IPS-11a (cell line): ENCODE results near the gene SPDYE3.
"Not testable (repeated sequence)": the region's sequence is repeated elsewhere in the genome, so short reads cannot be mapped to it uniquely, and the experiment has no call there.

Experiments
- H3K4me3 ChIP-seq: one replicate; pipeline ENCODE4 v1.5.1; 2013; ENCODE audit warnings: low read depth, low read length, control low read depth

Gene SPDYE3

DNA sequence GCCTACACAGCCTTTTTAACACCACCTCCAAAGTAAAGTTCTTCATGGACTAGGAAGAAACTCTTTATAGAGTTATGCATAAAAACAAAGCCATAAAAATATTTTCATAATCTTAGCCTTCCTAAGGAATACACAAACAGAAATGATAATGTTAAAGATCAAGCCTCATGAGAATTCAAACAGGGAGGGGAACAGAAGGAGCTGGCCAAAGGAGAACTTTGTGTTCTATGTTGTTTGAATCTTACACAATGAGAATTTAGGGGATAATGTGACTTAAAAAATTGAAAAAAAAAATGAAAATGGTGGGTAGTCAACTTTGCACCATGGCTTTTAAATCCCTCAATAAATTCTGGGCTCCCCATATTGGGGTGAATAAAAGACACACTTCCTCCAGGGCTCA, 41.3 kb downstream of the SPDYE3 start:
- no peak overlapping the region for H3K4me3 ChIP-seq

DNA sequence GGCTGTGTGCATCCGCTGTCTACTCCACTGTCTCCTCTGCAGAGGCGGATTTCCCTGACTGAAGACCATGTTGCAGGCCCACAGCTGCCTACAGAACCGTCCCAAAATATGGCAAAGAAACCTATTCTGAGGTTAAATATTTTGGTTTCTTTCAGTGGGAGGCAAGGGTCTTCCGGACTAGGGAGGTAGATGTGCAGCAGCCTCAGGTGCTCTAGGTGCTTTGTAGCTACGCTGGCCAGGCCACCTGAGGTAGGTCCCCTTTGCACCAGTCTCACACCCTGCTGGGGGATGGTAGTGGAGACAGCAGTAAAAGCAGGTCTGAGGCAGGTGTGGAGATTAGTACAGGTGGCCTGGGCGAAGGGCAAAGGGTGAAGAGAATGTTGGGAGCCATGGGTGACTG, 42.3 kb downstream of the SPDYE3 start:
- no peak overlapping the region for H3K4me3 ChIP-seq

DNA sequence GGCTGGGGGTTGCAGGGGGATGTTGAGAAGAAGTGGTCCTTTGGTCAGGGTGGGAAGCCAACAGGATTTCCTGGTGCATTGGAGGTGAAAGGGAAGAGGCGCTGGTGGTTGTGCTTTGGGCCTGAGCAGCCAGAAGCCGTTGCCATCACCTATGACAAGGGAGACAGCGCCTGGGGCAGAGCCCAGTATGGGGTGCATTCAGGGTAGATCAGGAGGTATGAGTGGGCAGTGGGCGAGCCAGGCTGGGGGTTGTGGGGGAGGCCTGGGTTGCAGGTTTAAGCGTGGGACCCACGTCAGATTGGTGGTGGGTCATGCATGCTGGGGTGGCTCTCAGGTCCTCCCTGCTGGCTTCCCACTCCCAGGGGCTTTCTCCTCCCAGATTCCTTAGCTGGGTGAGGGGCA, 44.2 kb downstream of the SPDYE3 start:
- H3K4me3 ChIP-seq, result no peak overlapping the region

DNA sequence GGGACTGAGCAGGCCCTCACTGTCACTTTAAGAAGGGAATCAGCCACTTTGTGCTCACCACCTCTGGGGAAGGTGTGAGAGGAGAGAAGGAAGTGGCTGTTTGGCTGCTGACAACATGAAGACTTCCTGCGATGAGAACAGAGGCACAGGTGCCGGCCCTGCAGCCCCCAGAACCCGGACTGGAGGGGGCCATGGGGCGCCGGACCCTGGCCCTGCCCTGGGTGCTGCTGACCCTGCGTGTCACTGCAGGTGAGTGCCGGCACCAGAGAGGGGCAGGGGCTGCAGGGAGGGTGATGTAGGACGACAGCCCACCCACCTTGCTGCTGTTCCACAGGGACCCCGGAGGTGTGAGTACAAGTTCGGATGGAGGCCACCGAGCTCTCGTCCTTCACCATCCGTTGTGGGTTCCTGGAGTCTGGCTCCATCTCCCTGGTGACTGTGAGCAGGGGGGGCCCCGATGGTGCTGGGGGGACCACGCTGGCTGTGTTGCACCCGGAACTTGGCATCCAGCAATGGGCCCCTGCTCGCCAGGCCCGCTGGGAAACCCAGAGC, 44.8 kb downstream of the SPDYE3 start:
- not testable (repeated sequence) for H3K4me3 ChIP-seq

DNA sequence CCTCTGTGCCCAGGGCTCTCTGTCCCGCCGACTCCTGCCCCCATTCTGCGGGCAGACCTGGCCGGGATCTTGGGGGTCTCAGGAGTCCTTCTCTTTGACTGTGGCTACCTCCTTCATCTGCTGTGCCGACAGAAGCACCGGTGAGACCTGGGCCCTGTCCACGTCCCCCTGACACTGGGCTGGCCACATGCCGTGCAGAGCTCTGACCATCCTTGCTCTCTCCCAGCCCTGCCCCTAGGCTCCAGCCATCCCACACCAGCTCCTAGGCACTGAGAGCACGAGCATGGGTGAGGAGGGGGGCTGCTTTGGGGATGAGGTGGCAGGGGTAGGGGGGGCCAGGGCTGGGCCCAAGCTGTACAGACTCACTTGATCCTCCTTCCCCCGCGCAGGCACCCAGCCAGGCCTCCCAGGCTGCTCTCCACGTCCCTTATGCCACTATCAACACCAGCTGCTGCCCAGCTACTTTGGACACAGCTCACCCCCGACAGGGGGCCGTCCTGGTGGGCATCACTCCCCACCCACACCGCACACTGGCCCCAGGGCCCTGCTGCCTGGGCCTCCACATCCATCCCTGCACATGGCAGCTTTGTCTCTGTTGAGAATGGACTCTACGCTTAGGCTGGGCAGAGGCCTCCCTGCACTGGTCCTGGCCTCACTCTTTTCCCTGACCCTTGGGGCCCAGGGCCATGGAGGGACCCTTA, 45.6 kb downstream of the SPDYE3 start:
- H3K4me3 ChIP-seq, result no peak overlapping the region

DNA sequence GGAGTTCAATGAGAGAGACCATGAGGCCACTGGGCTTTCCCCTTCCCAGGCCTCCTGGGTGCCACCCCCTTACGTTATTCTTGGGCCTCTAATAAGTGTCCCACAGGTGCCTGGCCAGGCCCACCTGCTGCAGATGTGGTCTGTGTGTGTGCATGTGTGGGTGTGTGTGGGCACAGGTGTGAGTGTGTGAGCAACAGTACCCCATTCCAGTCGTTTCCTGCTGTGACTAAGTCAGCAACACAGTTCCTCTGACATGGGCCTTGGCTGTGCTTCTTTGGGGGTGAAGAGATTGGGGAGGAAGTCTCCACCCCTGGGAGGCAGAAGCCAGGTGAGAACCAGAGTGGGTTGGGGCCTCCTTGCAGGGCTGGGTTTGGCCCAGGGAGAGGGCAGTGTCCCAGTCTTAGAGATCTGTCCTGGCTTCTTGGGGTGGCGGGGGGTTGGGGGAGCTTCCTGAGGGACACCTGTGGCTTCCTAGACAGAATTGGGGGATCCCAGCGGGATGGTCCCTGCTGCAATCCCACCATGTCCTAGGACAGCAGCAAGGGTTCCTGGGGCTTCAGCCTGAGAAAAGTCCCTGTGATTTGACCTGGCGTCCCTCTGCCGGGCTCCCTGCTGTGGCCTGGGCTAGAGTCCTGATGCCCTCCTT, 46.3 kb downstream of the SPDYE3 start:
- H3K4me3 ChIP-seq, result no peak overlapping the region

DNA sequence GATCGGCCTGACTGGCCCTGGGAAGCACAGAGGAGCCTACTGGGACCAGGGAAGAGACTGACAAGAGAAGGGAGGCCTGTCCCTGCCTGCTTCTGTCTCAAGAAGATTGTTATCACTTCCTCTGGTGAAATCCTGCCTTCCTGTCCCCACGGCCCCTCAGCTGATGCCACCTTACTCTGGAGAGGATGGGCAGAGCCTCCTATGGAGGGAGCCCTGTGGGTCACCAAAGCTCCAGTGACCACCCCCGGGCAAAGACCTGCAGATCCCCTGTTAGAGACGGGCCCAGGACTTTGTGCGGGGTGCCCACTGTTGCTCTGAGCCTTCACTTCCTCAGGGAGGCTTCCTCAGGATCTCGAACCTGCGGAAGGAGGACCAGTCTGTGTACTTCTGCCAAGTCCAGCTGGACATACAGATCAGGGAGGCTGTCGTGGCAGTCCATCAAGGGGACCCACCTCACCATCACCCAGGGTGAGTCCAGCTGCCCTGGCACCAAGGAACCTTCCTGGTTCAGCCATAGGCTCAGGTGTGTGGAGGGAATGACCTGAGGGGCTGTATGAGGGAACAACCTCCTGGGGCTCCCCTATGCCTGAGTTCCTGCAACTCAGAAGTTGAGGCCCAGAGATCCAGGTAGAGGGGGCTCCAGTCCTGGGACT, 49.0 kb downstream of the SPDYE3 start:
- H3K4me3 ChIP-seq, result no peak overlapping the region

DNA sequence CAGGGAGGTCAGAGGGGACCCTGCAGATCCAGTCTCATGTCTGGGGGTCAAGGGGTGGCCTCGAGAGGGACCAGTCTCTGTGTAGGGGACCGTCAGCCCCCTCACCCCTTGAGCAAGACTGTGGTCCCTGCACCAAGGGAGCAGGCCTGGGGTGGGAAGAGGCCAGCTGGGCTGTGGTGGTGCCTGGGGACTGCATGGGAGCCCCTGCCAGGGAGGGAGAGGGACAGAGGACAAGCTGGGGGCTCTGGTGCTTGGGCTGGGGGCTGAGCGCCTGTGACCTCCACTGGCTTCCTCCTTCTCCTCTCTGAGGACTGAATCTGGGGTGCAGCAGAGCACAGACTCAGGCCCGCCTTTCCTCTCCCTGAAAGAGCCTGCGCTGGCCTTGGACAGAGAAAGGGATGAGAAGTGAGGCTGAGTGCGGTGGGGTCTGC, 49.6 kb downstream of the SPDYE3 start:
- no peak overlapping the region for H3K4me3 ChIP-seq

DNA sequence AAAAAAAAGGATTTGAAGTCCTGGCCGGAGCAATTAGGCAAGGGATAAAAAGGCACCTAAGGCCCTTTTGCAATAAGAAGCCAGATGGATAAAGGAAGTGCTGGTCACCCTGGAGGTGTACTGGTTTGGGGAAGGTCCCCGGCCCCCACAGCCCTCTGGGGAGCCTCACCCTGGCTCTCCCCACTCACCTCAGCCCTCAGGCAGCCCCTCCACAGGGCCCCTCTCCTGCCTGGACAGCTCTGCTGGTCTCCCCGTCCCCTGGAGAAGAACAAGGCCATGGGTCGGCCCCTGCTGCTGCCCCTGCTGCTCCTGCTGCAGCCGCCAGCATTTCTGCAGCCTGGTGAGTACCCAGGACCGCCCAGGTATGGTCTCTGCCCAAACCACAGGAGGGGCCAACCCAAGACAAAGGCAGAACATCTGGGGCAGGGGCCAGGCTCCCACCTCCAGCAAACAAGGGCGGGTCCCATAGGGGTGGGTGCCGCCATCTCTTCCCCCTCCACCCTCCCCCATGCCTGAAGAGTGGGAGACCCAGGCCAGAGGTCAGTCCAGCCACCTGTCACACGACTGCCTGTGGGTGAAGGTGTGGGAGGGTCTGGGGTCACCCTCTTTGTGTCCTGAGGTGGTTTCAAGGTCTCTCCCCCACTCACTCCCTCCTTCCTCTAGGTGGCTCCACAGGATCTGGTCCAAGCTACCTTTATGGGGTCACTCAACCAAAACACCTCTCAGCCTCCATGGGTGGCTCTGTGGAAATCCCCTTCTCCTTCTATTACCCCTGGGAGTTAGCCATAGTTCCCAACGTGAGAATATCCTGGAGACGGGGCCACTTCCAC, 50.7 kb downstream of the SPDYE3 start, which contains the start of gene PILRB:
TSS of gene PILRB (plus strand) at position 91 of the 830 bp plus-strand sequence. CDS start at position 277, 186 bp downstream.
- H3K4me3 ChIP-seq, result no peak within 1 kb of the TSS

DNA sequence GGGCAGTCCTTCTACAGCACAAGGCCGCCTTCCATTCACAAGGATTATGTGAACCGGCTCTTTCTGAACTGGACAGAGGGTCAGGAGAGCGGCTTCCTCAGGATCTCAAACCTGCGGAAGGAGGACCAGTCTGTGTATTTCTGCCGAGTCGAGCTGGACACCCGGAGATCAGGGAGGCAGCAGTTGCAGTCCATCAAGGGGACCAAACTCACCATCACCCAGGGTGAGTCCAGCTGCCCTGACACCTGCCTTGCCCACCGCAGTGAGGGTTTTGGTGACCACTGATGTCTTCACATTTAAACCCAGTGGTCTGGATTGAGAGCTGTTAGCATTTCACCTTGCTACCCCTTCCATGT, 51.3 kb downstream of the SPDYE3 start:
- H3K4me3 ChIP-seq, result no peak overlapping the region

DNA sequence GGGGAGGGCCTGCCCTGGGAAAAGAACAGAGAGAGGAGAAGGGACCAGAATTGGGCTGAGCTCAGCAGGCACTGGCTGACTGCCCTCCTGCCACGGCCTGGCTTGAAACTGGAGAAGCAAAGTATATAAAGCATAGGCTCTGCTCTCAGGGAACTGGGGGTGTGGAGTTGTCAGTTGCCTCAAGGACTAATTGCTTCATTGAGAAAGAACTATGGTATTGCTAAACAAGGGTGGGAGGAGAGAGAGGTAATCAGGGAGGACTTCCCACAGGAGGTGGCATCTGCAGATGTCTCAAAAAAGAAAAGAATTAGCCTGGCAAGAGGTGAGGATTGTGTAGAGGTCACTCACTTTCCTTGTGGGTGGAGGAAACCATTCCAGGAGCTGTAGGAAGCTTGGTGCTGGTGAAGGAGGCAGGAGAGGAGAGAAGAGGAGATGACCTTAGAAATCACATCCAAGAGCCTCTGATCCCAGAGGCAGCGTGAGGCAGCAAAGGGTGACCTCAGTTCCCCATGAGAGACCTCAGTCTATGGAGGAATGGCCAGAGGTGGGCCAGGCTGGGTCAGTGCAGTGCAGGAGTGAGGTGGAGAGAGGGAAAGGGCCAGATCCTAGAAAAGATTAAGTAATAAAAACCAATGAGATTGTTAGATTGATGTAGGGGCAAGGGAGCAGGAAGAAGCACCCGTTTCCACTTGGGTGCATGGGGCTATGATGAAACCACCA, 52.8 kb downstream of the SPDYE3 start:
- no peak overlapping the region for H3K4me3 ChIP-seq

DNA sequence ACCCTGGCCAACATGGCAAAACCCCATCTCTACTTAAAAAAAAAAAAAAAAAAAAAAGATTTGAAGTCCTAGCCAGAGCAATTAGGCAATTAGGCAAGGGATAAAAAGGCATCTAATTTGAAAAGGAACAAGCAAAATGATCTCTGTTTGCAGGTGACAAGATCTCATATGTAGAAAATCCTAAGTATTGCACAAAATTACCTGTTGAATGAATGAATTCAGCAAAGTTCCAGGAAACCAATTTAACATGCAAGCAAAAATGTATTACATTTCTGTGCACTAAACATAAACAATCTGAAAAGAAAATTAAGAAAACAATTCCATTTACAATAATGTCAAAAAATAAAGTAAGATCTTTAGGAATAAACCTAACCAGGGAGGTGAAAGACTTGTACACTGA, 55.6 kb downstream of the SPDYE3 start:
- no peak overlapping the region for H3K4me3 ChIP-seq

DNA sequence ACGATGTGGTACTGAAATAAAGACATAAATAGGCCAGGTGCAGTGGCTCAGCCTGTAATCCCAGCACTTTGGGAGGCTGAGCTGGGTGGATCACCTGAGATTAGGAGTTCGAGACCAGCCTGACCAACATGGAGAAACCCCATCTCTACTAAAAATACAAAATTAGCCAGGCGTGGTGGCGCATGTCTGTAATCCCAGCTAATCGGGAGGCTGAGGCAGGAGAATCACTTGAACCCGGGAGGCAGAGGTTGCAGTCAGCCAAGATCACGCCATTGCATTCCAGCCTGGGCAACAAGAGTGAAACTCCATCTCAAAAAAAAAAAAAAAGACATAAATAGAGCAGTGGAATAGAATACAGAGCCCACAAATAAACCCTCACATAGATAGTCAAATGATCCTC, 56.3 kb downstream of the SPDYE3 start:
- H3K4me3 ChIP-seq, result not testable (repeated sequence)

DNA sequence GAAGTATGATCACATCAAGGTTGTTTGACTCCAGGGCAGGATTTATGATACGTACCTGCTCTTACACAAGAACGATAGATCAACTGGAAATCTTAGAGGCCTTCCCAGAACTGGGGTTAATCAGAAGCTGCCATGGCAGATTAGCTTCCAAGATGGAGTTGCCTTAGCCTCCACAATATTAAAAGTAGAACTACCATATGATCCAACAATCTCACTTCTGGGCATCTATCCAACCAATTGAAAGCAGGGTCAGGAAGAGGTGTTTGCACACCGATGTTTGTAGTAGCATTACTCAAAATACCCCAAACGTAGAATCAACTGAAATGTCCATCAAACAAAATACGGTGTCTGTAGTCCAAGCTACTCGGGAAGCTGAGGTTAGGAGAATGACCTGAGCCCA, 57.0 kb downstream of the SPDYE3 start:
- no peak overlapping the region for H3K4me3 ChIP-seq

DNA sequence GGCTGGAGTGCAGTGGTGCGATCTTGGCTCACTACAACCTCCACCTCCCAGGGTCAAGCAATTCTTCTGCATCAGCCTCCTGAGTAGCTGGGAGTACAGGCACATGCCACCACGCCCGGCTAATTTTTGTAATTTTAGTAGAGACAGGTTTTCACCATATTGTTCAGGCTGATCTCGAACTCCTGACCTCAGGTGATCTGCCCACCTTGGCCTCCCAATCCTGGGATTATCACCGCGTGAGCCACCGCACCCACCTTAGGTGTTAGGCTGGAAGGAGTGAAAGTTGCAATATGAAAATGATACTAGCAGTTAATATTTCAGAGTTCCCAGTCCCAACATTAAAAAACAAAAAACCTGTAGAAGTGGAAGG, 58.5 kb downstream of the SPDYE3 start:
- not testable (repeated sequence) for H3K4me3 ChIP-seq

DNA sequence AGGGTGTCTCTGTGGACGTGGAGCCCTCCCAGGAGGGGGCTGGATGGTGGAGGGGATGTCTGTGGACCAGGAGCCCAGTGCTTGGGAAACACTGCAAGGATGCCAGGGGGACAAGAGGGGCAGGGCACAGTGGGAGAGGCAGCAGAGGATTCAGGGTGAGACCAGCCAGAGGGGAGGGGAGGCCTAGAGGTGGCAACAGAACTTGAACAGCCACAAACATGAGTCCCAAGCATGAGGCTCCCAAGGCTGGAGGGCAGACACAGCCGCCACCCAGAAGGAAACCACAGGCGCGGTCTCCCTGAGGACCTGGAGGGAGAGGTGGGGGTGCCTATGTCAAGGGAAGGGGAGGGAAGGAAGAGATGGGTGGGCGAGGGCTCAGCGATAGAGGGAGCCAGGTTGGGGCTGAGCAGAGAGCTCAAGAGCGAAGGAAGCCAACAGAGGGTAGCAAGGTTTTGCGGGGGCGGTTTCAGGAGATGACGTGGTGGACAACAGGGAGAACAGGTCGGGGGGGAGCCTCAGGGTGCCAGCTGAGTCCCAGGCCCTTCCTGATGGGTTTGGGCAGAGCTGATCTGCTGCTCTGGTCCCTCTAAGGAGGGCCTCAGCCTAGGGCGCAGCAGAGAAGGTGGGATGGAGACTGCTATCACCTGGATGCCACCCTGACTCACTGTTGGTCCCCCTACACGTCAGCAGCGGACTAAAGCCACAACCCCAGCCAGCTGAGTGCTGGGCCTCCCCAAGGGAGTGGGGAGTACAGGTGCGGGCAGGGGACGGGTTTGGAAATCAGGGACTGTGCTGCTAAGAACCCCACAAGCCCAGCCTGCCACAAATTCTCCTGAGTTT, 59.1 kb downstream of the SPDYE3 start:
- no peak overlapping the region for H3K4me3 ChIP-seq

DNA sequence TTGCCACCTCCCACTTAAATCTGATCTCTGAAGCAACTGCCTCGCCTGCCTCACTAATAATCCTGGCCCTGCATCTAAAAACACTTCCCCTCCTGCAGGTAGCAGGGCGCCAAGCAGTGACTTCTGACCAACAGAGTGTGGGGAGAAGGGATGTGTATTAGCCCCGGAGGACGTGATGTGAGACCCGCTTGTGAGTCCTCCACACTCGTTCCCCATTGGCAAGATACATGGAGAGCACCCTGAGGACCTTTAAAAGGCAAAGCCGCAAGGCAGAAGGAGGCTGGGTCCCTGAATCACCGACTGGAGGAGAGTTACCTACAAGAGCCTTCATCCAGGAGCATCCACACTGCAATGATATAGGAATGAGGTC, 59.7 kb downstream of the SPDYE3 start:
- no peak overlapping the region for H3K4me3 ChIP-seq

DNA sequence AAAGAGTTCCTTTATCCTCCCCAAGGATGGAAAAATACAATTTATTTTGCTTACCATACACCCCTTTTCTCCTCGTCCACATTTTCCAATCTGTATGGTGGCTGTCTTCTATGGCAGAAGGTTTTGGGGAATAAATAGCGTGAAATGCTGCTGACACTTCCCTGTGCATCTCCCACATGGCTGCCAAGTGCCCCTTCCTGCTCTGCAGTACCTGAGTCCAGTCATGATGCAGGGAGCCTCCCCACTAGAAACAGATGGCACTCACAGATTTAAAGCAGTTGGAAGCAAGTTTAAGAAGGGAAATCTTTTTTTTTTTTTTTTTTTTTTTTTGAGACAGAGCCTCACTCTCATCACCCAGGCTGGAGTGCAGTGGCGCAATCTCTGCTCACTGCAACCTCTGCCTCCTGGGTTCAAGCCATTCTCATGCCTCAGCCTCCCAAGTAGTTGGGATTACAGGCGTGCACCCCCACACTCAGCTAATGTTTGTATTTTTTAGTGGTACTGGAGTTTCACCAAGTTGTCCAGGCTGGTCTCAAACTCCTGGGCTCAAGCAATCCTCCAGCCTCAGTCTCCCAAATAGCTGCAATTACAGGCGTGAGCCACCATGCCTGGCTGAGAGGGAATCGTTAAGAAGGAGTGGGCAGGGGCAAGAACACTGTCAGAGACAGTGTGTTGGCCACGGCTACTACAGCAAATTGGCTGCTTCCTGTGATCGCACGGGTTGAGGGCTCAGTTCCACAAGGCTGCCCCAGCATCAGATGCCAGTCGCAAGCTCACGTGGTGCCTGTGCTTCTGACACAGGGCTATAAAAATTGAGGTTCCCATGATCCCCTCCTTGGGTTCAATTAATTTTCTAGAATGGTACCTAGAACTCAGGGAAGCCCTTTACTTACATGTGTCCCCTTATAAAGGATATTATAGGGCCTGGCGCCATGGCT, 60.4 kb downstream of the SPDYE3 start:
- no peak overlapping the region for H3K4me3 ChIP-seq

DNA sequence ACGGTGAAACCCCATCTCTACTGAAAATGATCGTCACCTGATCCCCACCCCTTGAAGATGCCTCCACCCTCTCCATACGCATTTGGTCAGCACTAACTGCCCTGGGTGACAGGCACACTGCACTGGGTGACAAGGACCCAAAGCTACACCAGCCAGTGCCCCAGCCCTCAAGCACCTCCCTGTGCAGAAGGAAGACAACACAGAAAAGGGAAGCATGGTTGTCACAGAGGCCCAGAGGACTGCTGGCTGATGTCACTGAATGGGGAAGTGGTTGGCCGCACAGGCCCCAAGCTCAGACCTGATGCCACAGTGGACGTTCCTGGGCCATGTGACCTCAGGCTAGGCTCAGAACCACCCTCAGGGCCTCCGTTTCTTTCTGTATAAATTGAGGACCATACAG, 61.6 kb downstream of the SPDYE3 start:
- H3K4me3 ChIP-seq, result no peak overlapping the region
